Measurements from ENCODE around the gene HERC3.

Gene HERC3

DNA sequence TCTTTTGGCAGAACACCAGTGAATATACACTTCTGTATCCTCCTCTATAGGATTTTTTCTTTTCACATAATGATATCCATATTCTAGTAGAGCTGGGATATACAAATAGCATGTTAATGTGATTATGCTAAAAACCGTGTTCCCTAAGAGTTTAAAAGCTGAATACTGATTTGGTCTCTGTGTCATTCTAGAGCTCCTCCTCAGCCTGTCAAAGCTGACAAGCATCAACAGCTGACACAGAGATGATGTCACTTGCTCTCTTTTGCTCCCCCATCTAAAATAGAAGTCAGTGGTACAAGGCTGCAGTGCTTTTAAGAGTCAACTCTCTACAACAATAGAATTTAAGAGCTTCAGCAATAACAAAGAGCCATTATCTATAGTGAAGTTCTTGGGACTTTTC is 17.1 kb upstream of the HERC3 start:
- TF ChIP-seq, protein P1, sequence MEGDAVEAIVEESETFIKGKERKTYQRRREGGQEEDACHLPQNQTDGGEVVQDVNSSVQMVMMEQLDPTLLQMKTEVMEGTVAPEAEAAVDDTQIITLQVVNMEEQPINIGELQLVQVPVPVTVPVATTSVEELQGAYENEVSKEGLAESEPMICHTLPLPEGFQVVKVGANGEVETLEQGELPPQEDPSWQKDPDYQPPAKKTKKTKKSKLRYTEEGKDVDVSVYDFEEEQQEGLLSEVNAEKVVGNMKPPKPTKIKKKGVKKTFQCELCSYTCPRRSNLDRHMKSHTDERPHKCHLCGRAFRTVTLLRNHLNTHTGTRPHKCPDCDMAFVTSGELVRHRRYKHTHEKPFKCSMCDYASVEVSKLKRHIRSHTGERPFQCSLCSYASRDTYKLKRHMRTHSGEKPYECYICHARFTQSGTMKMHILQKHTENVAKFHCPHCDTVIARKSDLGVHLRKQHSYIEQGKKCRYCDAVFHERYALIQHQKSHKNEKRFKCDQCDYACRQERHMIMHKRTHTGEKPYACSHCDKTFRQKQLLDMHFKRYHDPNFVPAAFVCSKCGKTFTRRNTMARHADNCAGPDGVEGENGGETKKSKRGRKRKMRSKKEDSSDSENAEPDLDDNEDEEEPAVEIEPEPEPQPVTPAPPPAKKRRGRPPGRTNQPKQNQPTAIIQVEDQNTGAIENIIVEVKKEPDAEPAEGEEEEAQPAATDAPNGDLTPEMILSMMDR (IDR thresholded peaks at IDR 0.05; ENCODE audit: low read depth, low read length, missing control alignments), result no peak
- no peak overlapping the region for H3K4me3 ChIP-seq (ENCODE audit: low read depth, low read length)
- no peak for DNase-seq (ENCODE audit: low read depth)
- in situ Hi-C loops (cut with HindIII; ENCODE audit: low sequenced_read_pairs), result no loop called here

DNA sequence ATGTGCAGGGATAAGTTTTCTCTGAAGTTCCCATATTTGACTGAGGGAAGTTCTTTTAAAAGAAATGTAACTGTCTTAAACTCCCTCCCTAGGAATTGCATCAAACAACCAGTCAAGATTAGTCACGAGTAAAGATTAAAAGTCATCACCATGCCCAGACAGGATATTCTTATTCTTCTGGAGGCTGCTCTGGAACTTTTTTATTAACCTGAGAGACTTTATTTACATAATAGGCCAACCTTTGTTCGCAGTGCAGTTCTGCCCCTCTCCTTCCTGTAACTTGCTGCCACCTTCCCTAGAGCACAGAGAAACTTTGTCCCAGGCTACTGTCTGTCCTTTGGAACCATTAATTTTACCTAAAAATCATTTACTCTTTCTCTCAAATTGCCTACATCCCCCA is 9.8 kb upstream of the HERC3 start:
- TF ChIP-seq, protein P1 (IDR thresholded peaks at IDR 0.05; ENCODE audit: low read depth, low read length, missing control alignments), result no peak
- no peak for DNase-seq (ENCODE audit: low read depth)
- no peak overlapping the region for H3K4me3 ChIP-seq (ENCODE audit: low read depth, low read length)
- in situ Hi-C loops (cut with HindIII; ENCODE audit: low sequenced_read_pairs), result no loop called here

DNA sequence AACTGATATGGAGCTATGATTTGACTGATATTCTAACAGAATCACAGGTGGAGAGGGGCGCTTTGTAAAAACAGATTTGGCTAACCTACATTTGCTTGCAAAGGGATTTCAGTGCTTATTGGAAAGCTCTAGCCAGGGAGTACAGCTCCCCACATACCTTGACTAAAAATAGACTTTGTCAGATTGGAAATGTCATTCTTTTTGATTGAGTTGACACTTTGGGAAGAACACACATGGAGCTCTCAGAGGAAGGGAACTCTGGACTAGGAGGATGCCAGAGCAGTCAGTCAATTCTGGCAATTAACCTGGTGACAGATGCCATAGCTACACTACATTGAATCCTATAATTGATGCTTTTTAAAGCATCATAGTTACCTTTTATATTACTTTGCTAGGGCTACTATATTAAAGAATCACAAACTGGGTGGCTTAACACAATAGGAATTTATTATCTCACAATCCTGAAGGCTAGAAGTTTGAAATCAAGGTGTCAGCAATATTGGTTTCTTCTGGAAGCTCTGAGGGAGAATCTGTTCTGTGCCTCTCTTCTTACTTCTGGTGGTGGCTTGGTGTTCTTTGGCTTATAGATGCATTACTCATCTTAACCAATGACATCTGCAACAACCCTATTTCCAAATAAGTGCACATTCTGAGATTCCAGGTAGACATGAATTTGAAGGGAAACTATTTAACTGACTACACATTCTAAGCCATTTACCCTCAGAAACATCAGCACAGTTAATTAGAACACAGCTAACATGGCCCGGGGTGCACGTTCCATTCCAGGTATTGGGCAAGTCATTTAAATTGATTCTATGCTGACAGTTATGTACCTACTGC is 8.4 kb upstream of the HERC3 start:
- DNase-seq (ENCODE audit: low read depth), result no peak
- no peak overlapping the region for H3K4me3 ChIP-seq (ENCODE audit: low read depth, low read length)
- in situ Hi-C loops (cut with HindIII; ENCODE audit: low sequenced_read_pairs), result no loop called here
- TF ChIP-seq, protein P1 (IDR thresholded peaks at IDR 0.05; ENCODE audit: low read depth, low read length, missing control alignments), result no peak

DNA sequence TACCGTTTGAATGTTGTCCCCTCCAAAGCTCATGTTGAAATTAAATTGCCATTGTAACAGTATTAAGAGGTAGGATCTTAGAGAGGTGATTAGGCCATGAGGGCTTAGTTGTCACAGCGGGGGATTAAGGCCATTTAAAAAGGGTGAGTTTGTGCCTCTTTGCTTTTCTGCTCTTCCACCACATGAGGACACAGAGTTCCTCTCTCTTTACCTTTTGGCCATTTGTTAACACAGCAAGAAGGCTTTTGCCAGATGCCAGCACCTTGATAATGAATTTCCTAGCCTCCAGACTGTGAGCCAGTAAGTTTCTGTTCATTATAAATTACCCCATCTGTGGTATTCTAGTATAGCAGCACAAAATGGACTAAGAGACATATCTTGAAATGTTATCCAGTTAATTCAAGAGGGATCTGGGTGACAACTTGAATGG is 7.8 kb upstream of the HERC3 start:
- in situ Hi-C loops (cut with HindIII; ENCODE audit: low sequenced_read_pairs), result no loop called here

DNA sequence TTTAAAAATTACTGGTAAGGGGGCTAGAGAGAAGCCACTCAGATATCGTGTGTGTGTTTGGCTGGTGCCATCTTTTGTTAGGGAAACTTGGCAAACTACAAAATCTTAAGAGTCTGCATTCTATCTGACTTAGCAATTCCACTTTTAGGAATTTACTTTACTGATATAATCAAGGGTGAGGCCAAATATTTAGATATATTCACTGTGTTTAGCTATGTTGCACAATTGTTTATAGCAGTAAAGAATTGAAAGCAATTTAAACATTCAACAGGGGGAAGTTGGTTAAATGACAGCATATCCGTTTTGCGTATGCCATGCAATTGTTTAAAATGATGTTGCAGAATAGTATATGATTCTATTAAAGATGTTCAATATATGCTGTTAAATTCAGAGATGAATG is 6.4 kb upstream of the HERC3 start:
- no peak for DNase-seq (ENCODE audit: low read depth)
- TF ChIP-seq, protein P1 (IDR thresholded peaks at IDR 0.05; ENCODE audit: low read depth, low read length, missing control alignments), result no peak
- in situ Hi-C loops (cut with HindIII; ENCODE audit: low sequenced_read_pairs), result no loop called here
- no peak overlapping the region for H3K4me3 ChIP-seq (ENCODE audit: low read depth, low read length)

More for the DNA sequence above, 7.8 kb upstream of the HERC3 start:
- H3K4me3 ChIP-seq (ENCODE audit: low read depth, low read length), result no peak overlapping the region
- no peak for DNase-seq (ENCODE audit: low read depth)
- TF ChIP-seq, protein P1 (IDR thresholded peaks at IDR 0.05; ENCODE audit: low read depth, low read length, missing control alignments), result no peak

DNA sequence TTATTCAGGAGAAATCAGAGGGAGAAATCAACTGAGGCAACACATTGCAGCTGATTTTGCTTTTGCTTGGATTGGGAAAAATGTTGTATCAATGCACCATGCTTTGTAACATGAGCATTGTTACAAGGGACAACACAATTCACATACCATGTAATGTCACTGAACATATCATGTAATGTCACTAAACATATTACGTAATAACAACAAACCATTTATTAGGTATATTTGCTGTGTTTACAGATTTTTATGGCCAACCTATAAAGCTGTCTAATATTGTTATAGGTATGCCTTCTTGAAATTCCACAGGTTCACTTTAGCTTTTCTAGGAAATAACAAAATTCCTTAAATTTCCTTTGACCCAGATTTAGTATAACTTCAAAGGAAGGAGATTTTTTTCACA is 5.0 kb upstream of the HERC3 start:
- DNase-seq (ENCODE audit: low read depth), result no peak
- in situ Hi-C loops (cut with HindIII; ENCODE audit: low sequenced_read_pairs), result no loop called here
- H3K4me3 ChIP-seq (ENCODE audit: low read depth, low read length), result no peak overlapping the region
- TF ChIP-seq, protein P1 (IDR thresholded peaks at IDR 0.05; ENCODE audit: low read depth, low read length, missing control alignments), result no peak

All from astrocyte of the cerebellum (primary cell).